ENCODE measurements around the gene BHLHE40. TPM values are rescaled to one million over a fixed set of nuclear protein-coding genes. Genes with fewer than 3 reads are reported as not detected.

BHLHE40 gene
- total RNA-seq, 1 donor from 2014 or later = 2.9 TPM

GRCh38 chr3:4996771-4997291, 17.6 kb downstream of the BHLHE40 start:
- no peak for DNase-seq (ENCODE audit: low spot score in 2 of 2)
- FAIRE-seq = no peak

GRCh38 chr3:4997946-4998345, 18.7 kb downstream of the BHLHE40 start:
- no peak for FAIRE-seq
- no peak for DNase-seq (ENCODE audit: low spot score in 2 of 2)

DNA sequence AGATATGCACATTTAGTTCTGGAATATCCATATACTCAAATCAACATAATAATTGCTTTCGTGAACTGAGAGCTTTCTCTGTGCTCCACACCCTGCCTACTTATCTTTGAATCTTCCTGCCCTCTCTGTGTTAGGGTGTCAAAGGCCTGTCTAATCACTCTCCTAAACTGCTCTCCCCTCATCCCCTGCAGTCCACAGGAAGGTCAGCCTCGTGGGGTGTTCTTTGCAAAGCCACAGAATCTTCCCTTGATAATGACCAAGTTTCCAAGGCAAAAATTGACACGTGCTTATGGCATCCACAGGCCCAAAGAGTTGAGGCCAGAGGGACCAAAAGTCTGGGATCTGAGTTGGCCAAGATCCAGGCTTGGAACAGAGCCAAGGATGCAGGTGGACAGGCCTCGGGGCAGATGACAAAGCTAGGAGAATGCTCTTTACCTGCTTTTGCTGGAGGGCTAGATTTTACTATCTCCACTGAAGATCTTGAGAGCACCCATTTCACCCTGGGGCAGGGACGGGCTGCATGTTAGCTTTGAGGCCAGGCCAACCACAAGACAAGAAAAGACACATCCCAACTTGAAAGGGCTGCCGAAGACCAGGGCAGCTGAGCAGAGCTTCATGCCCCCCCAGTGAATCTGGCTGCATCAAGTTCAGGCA, 20.4 kb downstream of the BHLHE40 start:
- no peak for FAIRE-seq

DNA sequence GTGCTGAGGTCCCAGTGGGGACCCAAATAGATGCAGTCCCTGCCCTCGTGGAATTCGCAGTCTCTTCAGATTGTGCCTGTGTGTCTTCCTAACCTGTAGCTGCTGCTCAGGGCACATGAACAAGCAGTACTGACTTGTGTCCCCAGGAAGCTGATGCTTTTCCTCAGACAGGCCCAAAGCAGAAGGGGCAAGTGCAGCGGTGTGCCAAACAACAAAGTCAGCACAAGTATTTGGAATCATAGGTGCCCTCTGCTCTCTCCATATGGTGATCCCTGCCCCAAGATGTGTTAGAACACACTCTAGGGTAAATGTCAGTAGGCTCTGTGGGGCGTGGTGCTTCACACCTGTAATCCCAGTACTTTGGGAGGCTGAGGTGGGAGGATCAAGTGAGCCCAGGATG, 21.9 kb downstream of the BHLHE40 start:
- FAIRE-seq (no peak), DNase-seq (ENCODE audit: low spot score in 2 of 2) (no peak)

More for the DNA sequence above, 20.4 kb downstream of the BHLHE40 start:
- no peak for DNase-seq (ENCODE audit: low spot score in 2 of 2)

DNA sequence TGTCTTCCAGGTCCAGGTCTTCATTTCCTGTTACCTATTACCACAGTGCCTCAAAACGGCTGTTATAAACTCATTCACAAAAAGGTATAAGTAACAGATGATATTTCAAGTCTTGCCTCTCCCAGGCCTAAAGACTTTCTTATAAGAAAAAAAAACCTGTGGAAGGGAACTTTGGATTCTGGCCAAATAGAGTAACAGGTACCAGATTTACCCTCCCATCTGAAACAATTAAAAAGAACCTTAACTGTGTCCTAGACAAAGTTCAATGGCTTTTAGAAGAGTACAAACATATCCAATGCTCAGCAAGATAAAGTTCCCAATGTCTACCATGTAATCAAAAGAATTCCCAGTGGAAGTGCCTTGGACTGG, 22.6 kb downstream of the BHLHE40 start:
- DNase-seq (ENCODE audit: low spot score in 2 of 2) (no peak), FAIRE-seq (no peak)

- FAIRE-seq (no peak), DNase-seq (ENCODE audit: low spot score in 2 of 2) (no peak)
These were observed 23.1 kb downstream of the BHLHE40 start for GRCh38 chr3:5002174-5002870.

GRCh38 chr3:5002871-5003247, 23.6 kb downstream of the BHLHE40 start:
- DNase-seq (ENCODE audit: low spot score in 2 of 2) (no peak), FAIRE-seq (no peak)

DNA sequence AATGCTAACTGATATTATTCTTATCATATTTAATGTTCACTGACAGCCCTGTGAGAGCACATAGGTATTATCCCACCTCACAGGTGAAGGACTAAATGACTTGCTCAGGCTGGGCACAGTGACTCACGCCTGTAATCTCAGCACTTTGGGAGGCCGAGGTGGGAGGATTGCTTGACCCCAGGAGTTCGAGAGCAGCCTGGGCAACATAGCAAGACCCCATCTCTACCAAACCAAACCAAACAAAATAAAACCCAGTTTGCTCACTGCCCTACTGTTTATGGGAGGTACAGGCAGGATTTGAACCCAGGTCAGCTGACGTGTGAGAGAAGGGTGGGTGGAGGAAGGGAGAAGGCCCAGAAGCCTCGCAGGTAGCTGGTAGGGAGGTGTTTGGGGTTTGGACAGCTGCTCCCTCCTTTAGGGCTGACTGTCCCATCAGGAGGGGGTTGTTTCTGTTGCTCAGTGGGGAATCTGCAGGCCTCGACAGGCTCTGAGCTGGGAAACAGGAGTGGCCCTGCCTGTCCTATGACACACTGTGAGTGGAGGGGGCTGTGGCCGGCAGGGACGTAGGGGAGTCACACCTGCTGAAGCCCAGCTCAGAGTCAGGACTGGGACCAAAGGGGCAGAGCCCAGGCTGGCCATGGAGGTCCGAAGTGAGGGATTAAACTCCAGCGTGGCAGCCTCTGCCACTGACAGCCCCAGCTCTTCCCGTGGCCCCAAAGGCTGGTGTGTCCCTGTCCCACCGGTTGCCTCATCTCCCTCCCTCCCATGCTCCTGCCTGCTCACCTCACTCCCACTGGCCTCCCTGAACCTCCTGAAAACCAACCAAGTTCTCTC, 25.3 kb downstream of the BHLHE40 start:
- no peak for DNase-seq (ENCODE audit: low spot score in 2 of 2)
- no peak for FAIRE-seq

GRCh38 chr3:5005367-5005766, 26.1 kb downstream of the BHLHE40 start:
- FAIRE-seq (no peak), DNase-seq (ENCODE audit: low spot score in 2 of 2) (no peak)

DNA sequence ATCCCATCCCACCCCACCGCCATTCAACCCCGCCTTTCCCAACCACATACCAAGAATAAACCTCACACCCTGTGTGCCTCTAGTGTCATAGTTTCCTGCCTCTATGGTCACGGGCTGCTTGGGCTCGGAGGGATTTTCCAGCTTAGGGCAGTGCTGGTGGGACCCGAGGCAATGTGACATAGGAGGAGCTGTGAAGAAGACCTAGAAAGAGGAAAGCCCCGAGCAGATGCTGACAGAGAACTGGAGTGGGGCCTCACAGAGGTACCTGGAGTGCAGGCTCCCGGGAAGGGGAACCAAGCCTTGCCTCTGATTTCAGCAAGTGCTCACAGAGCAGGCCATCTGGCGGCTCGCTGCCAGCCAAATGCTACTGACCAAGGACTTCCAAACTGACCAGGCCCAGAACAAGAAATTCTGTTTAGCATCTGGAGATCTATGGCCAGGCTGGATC, 27.5 kb downstream of the BHLHE40 start:
- DNase-seq (ENCODE audit: low spot score in 2 of 2) (no peak), FAIRE-seq (no peak)

DNA sequence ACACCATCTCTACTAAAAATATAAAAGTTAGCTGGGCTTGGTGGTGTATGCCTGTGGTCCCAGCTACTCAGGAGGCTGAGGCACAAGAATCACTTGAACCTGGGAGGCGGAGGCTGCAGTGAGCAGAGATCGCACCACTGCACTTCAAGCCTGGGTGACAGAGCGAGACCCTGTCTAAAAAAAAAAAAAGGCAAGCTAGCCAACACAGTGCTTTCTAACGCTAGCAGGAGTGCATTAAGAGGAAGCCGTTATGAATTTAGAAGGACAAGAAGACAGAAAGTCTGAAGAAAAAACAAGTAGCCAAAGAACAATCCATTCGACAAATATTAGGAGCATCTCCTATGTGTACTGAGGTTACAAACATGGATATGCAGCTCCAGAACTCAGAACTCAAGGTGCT, 28.6 kb downstream of the BHLHE40 start:
- FAIRE-seq (no peak), DNase-seq (ENCODE audit: low spot score in 2 of 2) (no peak)

GRCh38 chr3:5009506-5010109, 30.4 kb downstream of the BHLHE40 start:
- no peak for FAIRE-seq

GRCh38 chr3:5010140-5010539, 30.9 kb downstream of the BHLHE40 start:
- FAIRE-seq = no peak

More at GRCh38 chr3:5009506-5010109, 30.4 kb downstream of the BHLHE40 start:
- DNase-seq (ENCODE audit: low spot score in 2 of 2) = no peak

GRCh38 chr3:5010706-5011554, 31.7 kb downstream of the BHLHE40 start:
- FAIRE-seq (no peak), DNase-seq (ENCODE audit: low spot score in 2 of 2) (no peak)

More at GRCh38 chr3:5010140-5010539, 30.9 kb downstream of the BHLHE40 start:
- no peak for DNase-seq (ENCODE audit: low spot score in 2 of 2)

DNA sequence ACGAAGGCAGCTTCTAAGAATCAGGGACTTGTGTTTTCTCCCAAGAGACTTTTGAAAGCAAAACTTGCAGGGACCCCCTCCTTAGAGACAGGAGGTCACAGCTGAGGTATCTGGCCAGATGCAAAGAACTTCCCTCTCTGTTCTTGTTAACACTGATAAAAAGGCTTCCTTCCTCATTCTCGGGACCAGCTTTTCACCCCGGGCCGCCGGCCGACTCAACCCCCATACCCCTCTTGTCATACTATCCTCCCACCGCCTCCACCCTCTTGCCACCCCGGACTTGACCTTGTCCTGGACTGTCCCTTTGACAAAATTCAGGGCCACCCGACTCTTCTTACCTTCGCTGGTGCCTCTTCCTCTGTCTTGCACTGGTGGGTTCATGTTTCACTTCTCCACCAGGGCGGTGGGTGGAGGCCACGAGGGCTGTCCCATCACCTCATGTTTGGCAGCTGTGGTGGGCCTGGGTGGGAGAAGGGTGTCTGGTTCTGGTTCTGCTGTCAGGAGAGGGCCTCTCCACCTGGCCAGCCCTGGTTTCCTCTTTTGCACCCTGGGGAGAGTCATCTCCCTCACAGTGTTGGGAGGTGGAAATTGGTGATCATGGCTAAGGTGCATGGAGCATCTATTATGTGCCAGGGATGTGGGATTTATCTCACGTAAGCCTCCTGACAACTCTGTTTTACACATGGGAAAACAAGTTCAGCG, 32.5 kb downstream of the BHLHE40 start:
- DNase-seq (ENCODE audit: low spot score in 2 of 2) (no peak), FAIRE-seq (no peak)

DNA sequence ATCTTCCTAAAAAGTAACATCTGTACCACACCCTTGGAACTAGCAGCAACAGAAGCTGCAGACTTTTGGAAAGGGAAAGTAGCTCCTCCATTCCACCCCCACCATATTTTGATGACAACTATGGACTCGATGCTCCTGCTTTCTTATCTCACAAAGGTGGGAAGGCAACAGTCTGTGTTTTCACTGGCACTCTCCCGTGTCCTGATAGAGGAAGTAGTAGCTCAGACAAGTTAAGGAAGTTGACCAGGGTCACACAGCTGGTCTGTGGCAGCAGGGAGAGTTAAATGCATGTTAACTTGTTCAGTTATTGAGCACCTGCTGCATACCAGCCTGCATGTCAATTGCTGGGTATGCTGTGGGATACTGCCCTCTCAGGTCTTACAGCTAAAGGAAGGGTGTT, 33.1 kb downstream of the BHLHE40 start:
- FAIRE-seq (no peak), DNase-seq (ENCODE audit: low spot score in 2 of 2) (no peak)

GRCh38 chr3:5013021-5013906, 34.0 kb downstream of the BHLHE40 start:
- DNase-seq (ENCODE audit: low spot score in 2 of 2) = no peak
- no peak for FAIRE-seq

DNA sequence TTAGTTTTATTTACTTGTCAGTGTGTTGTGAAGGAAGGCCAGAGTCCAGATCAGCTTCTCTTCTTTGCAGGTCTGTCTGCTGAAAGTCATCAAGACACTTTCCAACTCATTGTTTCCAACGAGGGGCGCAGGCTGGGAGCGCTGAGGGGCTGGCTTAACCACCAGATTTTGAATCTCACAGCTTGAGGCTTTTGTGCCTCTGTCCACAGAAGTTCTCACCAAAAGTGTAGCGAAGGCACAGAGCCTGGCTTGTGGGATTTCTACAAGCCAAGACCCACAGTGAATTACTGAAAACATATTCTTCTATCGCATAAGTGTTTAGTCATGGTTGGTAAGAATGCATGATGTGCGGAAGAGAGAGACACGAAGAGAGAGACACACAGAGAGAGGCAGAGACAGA, 35.2 kb downstream of the BHLHE40 start:
- DNase-seq (ENCODE audit: low spot score in 2 of 2) (no peak), FAIRE-seq (no peak)
